Karpas-422 (cell line): ENCODE results near the gene SORCS2. TPM values are rescaled to one million over a fixed set of nuclear protein-coding genes. Genes with fewer than 3 reads are reported as not detected.

ENCODE experiments used
- DNase-seq: peaks from one replicate; pipeline ENCODE4 v3.0.0-alpha.2; 2015
- H2AFZ ChIP-seq: fragments of 200-600 bp; sonication (generic); 2 replicates; pipeline ENCODE4 v1.6.1; 2014; ENCODE audit warnings: antibody characterized with exemption, low read length, mixed read lengths
- H3K27ac ChIP-seq: fragments of 200-600 bp; sonication (generic); 2 replicates; pipeline ENCODE4 v1.5.1; 2014; ENCODE audit warnings: mild to moderate bottlenecking, low read length, moderate library complexity
- H3K27me3 ChIP-seq: fragments of 200-600 bp; sonication (generic); 2 replicates; pipeline ENCODE4 v1.6.1; 2014; ENCODE audit warnings: low read length, mixed read lengths
- H3K36me3 ChIP-seq: fragments of 200-600 bp; sonication (generic); 2 replicates; pipeline ENCODE4 v1.6.1; 2014; ENCODE audit warnings: low read length, mixed read lengths; ENCODE audit not compliant: insufficient read depth
- H3K4me1 ChIP-seq: fragments of 200-600 bp; sonication (generic); 2 replicates; pipeline ENCODE4 v1.6.1; 2014; ENCODE audit warnings: mild to moderate bottlenecking, low read length, mixed read lengths
- H3K4me2 ChIP-seq: fragments of 200-600 bp; sonication (generic); 2 replicates; pipeline ENCODE4 v1.6.1; 2014; ENCODE audit warnings: low read length, low read depth, mild to moderate bottlenecking; ENCODE audit not compliant: poor library complexity, severe bottlenecking
- H3K4me3 ChIP-seq: fragments of 200-600 bp; sonication (generic); 2 replicates; pipeline ENCODE4 v1.5.1; 2014; ENCODE audit warnings: mild to moderate bottlenecking, antibody characterized with exemption, low read length, mixed read lengths
- H3K79me2 ChIP-seq: fragments of 200-600 bp; sonication (generic); 2 replicates; pipeline ENCODE4 v1.6.1; 2014; ENCODE audit warnings: mild to moderate bottlenecking, low read length, mixed read lengths
- H3K9ac ChIP-seq: fragments of 200-600 bp; sonication (generic); 2 replicates; pipeline ENCODE4 v1.6.0; 2014; ENCODE audit warnings: low read length
- H3K9me2 ChIP-seq: fragments of 200-600 bp; sonication (generic), shearing (Covaris generic); replicated peaks from 2 replicates; pipeline ENCODE4 v1.6.0; 2014; ENCODE audit warnings: mild to moderate bottlenecking, low read length, moderate library complexity; ENCODE audit not compliant: insufficient read depth
- H3K9me3 ChIP-seq: fragments of 300-700, 200-600 bp; sonication (generic); 2 replicates; pipeline ENCODE4 v1.6.1; 2014; ENCODE audit warnings: low read length, mixed read lengths
- H4K20me1 ChIP-seq: fragments of 200-600 bp; sonication (generic); 2 replicates; pipeline ENCODE4 v1.6.1; 2014; ENCODE audit warnings: mild to moderate bottlenecking, antibody characterized with exemption, low read length, low read depth; ENCODE audit not compliant: insufficient read depth
- total RNA-seq: library from RNA; depleted of rRNA; stranded (reverse); fragments of >200 nt; shearing (Covaris generic); gene quantifications from 2 replicates; pipeline ENCODE4 v1.2.3, GENCODE V29; 2014; ENCODE audit warnings: low replicate concordance

Gene SORCS2
- total RNA-seq, 1 experiment from 2014 or later = not detected

GRCh38 chr4:7475207-7475606, 282.9 kb downstream of the SORCS2 start:
- no peaks in the 10 kb centered on the region for H3K9me3 ChIP-seq
- no peak for DNase-seq
- H3K79me2 ChIP-seq = no peaks in the 10 kb centered on the region
- no peak overlapping the region for H2AFZ ChIP-seq
- H3K4me3 ChIP-seq = no peak overlapping the region
- no peaks in the 10 kb centered on the region for H3K27me3 ChIP-seq
- no peak overlapping the region for H3K4me2 ChIP-seq
- H3K36me3 ChIP-seq = no peaks in the 10 kb centered on the region
- no peak overlapping the region for H3K9ac ChIP-seq
- H3K9me2 ChIP-seq = no peaks in the 10 kb centered on the region
- H3K4me1 ChIP-seq = no peaks in the 10 kb centered on the region
- H3K27ac ChIP-seq = no peak overlapping the region
- H4K20me1 ChIP-seq = no peaks in the 10 kb centered on the region

- Histone ChIP-seq H3K79me2 (no peaks in the 10 kb centered on the region), H3K36me3 (no peaks in the 10 kb centered on the region), H3K9ac (no peak overlapping the region), H3K4me1 (no peaks in the 10 kb centered on the region), H2AFZ (no peak overlapping the region), H3K4me2 (no peak overlapping the region), H3K27me3 (no peaks in the 10 kb centered on the region), H3K9me2 (no peaks in the 10 kb centered on the region), H3K9me3 (no peaks in the 10 kb centered on the region), H3K27ac (no peak overlapping the region), H3K4me3 (no peak overlapping the region), H4K20me1 (no peaks in the 10 kb centered on the region)
- DNase-seq = no peak
Observed at GRCh38 chr4:7476820-7477219, 284.5 kb downstream of the SORCS2 start.

- H3K4me1 ChIP-seq = no peaks in the 10 kb centered on the region
- H3K9me2 ChIP-seq = no peaks in the 10 kb centered on the region
- no peak overlapping the region for H3K9ac ChIP-seq
- no peak overlapping the region for H3K27ac ChIP-seq
- no peaks in the 10 kb centered on the region for H3K9me3 ChIP-seq
- H2AFZ ChIP-seq = no peak overlapping the region
- H3K4me2 ChIP-seq = no peak overlapping the region
- no peak overlapping the region for H3K4me3 ChIP-seq
- DNase-seq = no peak
- H3K27me3 ChIP-seq = no peaks in the 10 kb centered on the region
- no peaks in the 10 kb centered on the region for H3K36me3 ChIP-seq
- H3K79me2 ChIP-seq = no peaks in the 10 kb centered on the region
- no peaks in the 10 kb centered on the region for H4K20me1 ChIP-seq
Observed at GRCh38 chr4:7477695-7478094, 285.4 kb downstream of the SORCS2 start.

- DNase-seq = no peak
- Histone ChIP-seq H3K9ac (no peak overlapping the region), H3K27me3 (no peaks in the 10 kb centered on the region), H3K4me3 (no peak overlapping the region), H2AFZ (no peak overlapping the region), H4K20me1 (no peaks in the 10 kb centered on the region), H3K27ac (no peak overlapping the region), H3K36me3 (no peaks in the 10 kb centered on the region), H3K79me2 (no peaks in the 10 kb centered on the region), H3K4me1 (no peaks in the 10 kb centered on the region), H3K9me2 (no peaks in the 10 kb centered on the region), H3K9me3 (no peaks in the 10 kb centered on the region), H3K4me2 (no peak overlapping the region)
Observed at GRCh38 chr4:7478665-7479064, 286.3 kb downstream of the SORCS2 start.

- Histone ChIP-seq H2AFZ (no peak overlapping the region), H3K9me2 (no peaks in the 10 kb centered on the region), H3K4me2 (no peak overlapping the region), H3K4me1 (no peaks in the 10 kb centered on the region), H3K9ac (no peak overlapping the region), H3K9me3 (no peaks in the 10 kb centered on the region), H3K27me3 (no peaks in the 10 kb centered on the region), H3K4me3 (no peak overlapping the region), H3K36me3 (no peaks in the 10 kb centered on the region), H3K27ac (no peak overlapping the region), H3K79me2 (no peaks in the 10 kb centered on the region), H4K20me1 (no peaks in the 10 kb centered on the region)
- DNase-seq = no peak
Observed at GRCh38 chr4:7480423-7480822, 288.1 kb downstream of the SORCS2 start.

- Histone ChIP-seq H3K36me3 (no peaks in the 10 kb centered on the region), H3K27me3 (no peaks in the 10 kb centered on the region), H3K9me2 (no peaks in the 10 kb centered on the region), H3K4me2 (no peak overlapping the region), H3K4me1 (no peaks in the 10 kb centered on the region), H4K20me1 (no peaks in the 10 kb centered on the region), H3K79me2 (no peaks in the 10 kb centered on the region), H3K27ac (no peak overlapping the region), H2AFZ (no peak overlapping the region), H3K9me3 (no peaks in the 10 kb centered on the region), H3K4me3 (no peak overlapping the region), H3K9ac (no peak overlapping the region)
- no peak for DNase-seq
Observed at GRCh38 chr4:7481227-7481626, 288.9 kb downstream of the SORCS2 start.

GRCh38 chr4:7485096-7485495, 292.8 kb downstream of the SORCS2 start:
- Histone ChIP-seq H3K36me3 (no peaks in the 10 kb centered on the region), H3K9me3 (no peaks in the 10 kb centered on the region), H2AFZ (no peak overlapping the region), H3K27me3 (no peaks in the 10 kb centered on the region), H3K4me3 (no peak overlapping the region), H3K79me2 (no peaks in the 10 kb centered on the region), H3K4me1 (no peaks in the 10 kb centered on the region), H3K9ac (no peak overlapping the region), H4K20me1 (no peaks in the 10 kb centered on the region), H3K9me2 (no peaks in the 10 kb centered on the region), H3K27ac (no peak overlapping the region), H3K4me2 (no peak overlapping the region)
- no peak for DNase-seq

GRCh38 chr4:7486101-7486500, 293.8 kb downstream of the SORCS2 start:
- Histone ChIP-seq H3K9me2 (no peaks in the 10 kb centered on the region), H3K4me1 (no peaks in the 10 kb centered on the region), H3K27me3 (no peaks in the 10 kb centered on the region), H3K4me2 (no peak overlapping the region), H3K27ac (no peak overlapping the region), H3K36me3 (no peaks in the 10 kb centered on the region), H2AFZ (no peak overlapping the region), H3K9me3 (no peaks in the 10 kb centered on the region), H3K4me3 (no peak overlapping the region), H3K79me2 (no peaks in the 10 kb centered on the region), H3K9ac (no peak overlapping the region), H4K20me1 (no peaks in the 10 kb centered on the region)
- DNase-seq = no peak

GRCh38 chr4:7487502-7487901, 295.2 kb downstream of the SORCS2 start:
- H4K20me1 ChIP-seq = no peaks in the 10 kb centered on the region
- no peaks in the 10 kb centered on the region for H3K4me1 ChIP-seq
- H3K4me2 ChIP-seq = no peak overlapping the region
- no peaks in the 10 kb centered on the region for H3K9me2 ChIP-seq
- no peak overlapping the region for H3K4me3 ChIP-seq
- H3K79me2 ChIP-seq = no peaks in the 10 kb centered on the region
- no peak overlapping the region for H3K9ac ChIP-seq
- no peaks in the 10 kb centered on the region for H3K27me3 ChIP-seq
- no peaks in the 10 kb centered on the region for H3K36me3 ChIP-seq
- H2AFZ ChIP-seq = no peak overlapping the region
- H3K9me3 ChIP-seq = no peaks in the 10 kb centered on the region
- DNase-seq = no peak
- no peak overlapping the region for H3K27ac ChIP-seq
